ENCODE results near the gene KIF13A.
"Not testable (repeated sequence)": the region's sequence is repeated elsewhere in the genome, so short reads cannot be mapped to it uniquely, and the experiment has no call there.

The KIF13A gene

GRCh38 chr6:17768881-17769280, 218.6 kb downstream of the KIF13A start:
- Histone ChIP-seq H3K36me3 (ENCODE audit: control insufficient read depth, insufficient read depth, low read length) (peaks cover 10% of the 10 kb centered on the region; the same call in 1 of the 2 replicates), H3K4me1 (ENCODE audit: control insufficient read depth, insufficient read depth, low read length) (no peaks in the 10 kb centered on the region), H3K27ac (ENCODE audit: low read length) (no peak overlapping the region), H3K4me3 (ENCODE audit: low read length) (no peak overlapping the region), H3K9me3 (ENCODE audit: control insufficient read depth, insufficient read depth, low read length) (no peaks in the 10 kb centered on the region), H3K27me3 (ENCODE audit: control insufficient read depth, insufficient read depth, low read length) (no peaks in the 10 kb centered on the region)
- WGBS (ENCODE audit: insufficient coverage, insufficient read length), result no CpG with 5 or more reads among the region's 1 CpG
- no peak for DNase-seq (ENCODE audit: low read depth, low spot score)

DNA sequence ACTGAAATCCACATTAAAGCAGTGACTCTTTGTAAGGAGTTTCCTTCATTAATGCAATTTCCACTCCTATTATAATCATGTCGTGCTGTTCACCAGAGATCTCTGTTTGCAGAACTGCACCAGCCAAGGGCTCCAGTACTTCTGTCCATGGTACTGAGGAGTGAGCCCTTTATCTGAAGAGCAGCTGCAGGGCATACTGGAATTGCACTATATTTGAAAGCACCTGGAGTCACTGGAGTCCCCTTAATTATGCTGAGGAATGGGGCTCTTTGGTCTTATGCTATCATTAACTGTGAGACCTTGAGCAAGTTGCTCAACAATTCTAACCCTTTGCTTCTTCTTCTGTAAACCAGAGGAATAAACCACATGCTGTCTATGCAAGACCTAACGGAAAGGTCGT, 219.0 kb downstream of the KIF13A start:
- no peak overlapping the region for H3K27ac ChIP-seq (ENCODE audit: low read length)
- no peaks in the 10 kb centered on the region for H3K4me1 ChIP-seq (ENCODE audit: control insufficient read depth, insufficient read depth, low read length)
- DNase-seq (ENCODE audit: low read depth, low spot score), result no peak
- H3K36me3 ChIP-seq (ENCODE audit: control insufficient read depth, insufficient read depth, low read length), result peaks cover 11% of the 10 kb centered on the region; the same call in 1 of the 2 replicates
- no peak overlapping the region for H3K4me3 ChIP-seq (ENCODE audit: low read length)
- no peaks in the 10 kb centered on the region for H3K27me3 ChIP-seq (ENCODE audit: control insufficient read depth, insufficient read depth, low read length)
- no CpG with 5 or more reads among the region's 3 CpGs for WGBS (ENCODE audit: insufficient coverage, insufficient read length)
- no peaks in the 10 kb centered on the region for H3K9me3 ChIP-seq (ENCODE audit: control insufficient read depth, insufficient read depth, low read length)

DNA sequence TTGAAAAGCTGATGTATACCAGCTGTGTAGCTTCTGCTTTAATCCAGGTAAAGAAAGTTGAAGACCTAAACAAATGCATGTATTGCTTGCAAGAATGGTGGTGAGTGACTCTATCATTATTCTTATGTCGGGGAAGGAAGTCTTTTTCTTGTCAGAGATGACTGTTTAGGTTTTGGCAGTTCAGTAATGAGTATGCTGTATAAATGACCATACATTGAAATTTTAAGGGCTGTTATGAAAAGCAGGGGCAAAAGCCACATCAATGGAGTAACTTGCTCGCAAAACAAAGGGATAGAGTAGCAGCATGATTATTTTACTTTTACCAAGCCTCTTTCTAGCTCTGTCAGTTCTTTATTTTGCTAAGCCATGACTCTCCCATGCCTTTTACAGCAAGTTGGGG, 224.8 kb downstream of the KIF13A start:
- WGBS (ENCODE audit: insufficient coverage, insufficient read length), result no CpG with 5 or more reads among the region's 2 CpGs
- Histone ChIP-seq H3K27ac (ENCODE audit: low read length) (no peak overlapping the region), H3K4me1 (ENCODE audit: control insufficient read depth, insufficient read depth, low read length) (no peaks in the 10 kb centered on the region), H3K9me3 (ENCODE audit: control insufficient read depth, insufficient read depth, low read length) (no peaks in the 10 kb centered on the region), H3K4me3 (ENCODE audit: low read length) (no peak overlapping the region), H3K36me3 (ENCODE audit: control insufficient read depth, insufficient read depth, low read length) (0 out of 2 replicates have a peak, but pooled peaks cover 7% of the 10 kb centered on the region), H3K27me3 (ENCODE audit: control insufficient read depth, insufficient read depth, low read length) (no peaks in the 10 kb centered on the region)
- DNase-seq (ENCODE audit: low read depth, low spot score), result no peak

GRCh38 chr6:17758119-17758518, 229.3 kb downstream of the KIF13A start:
- Histone ChIP-seq H3K36me3 (ENCODE audit: control insufficient read depth, insufficient read depth, low read length) (no peaks in the 10 kb centered on the region), H3K4me1 (ENCODE audit: control insufficient read depth, insufficient read depth, low read length) (no peaks in the 10 kb centered on the region), H3K27me3 (ENCODE audit: control insufficient read depth, insufficient read depth, low read length) (no peaks in the 10 kb centered on the region), H3K27ac (ENCODE audit: low read length) (no peak overlapping the region), H3K9me3 (ENCODE audit: control insufficient read depth, insufficient read depth, low read length) (no peaks in the 10 kb centered on the region), H3K4me3 (ENCODE audit: low read length) (no peak overlapping the region)
- WGBS (ENCODE audit: insufficient coverage, insufficient read length), result no CpG with 5 or more reads among the region's 6 CpGs
- no peak for DNase-seq (ENCODE audit: low read depth, low spot score)

DNA sequence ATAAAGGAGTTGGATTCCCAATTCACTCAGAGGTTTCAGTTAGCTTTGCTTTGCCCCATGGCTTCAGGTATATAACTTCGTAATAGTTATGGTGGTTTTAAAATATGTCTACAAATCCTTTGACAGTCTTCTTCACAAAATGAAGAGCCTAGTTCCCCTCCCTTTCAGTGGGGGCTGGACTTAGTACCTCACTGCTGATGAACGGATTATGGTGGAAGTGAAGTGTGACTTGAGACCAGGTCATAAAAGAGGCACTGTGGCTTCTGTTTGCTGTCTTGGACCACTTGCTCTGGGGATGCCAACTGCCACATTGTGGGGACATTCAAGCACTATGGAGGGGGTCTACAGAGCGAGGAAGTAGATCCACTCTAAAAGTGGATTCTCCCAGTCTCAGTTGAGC, 233.2 kb downstream of the KIF13A start:
- Histone ChIP-seq H3K9me3 (ENCODE audit: control insufficient read depth, insufficient read depth, low read length) (no peaks in the 10 kb centered on the region), H3K4me1 (ENCODE audit: control insufficient read depth, insufficient read depth, low read length) (no peaks in the 10 kb centered on the region)

DNA sequence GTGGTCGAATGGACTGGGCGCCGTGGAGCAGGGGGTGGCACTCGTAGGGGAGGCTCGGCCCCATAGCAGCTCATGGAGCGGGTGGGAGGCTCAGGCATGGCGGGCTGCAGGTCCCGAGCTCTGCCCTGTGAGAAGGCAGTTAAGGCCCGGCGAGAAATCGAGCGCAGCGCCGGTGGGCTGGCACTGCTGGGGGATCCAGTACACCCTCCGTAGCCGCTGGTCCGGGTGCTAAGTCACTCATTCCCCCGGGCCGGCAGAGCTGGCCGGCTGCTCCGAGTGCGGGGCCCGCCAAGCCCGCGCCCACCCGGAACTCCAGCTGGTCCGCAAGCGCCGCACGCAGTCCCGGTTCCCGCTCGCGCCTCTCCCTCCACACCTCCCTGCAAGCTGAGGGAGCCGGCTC, 242.1 kb downstream of the KIF13A start:
- not testable (repeated sequence) for H3K27ac ChIP-seq (ENCODE audit: low read length); H3K36me3 ChIP-seq (ENCODE audit: control insufficient read depth, insufficient read depth, low read length); H3K4me1 ChIP-seq (ENCODE audit: control insufficient read depth, insufficient read depth, low read length); H3K27me3 ChIP-seq (ENCODE audit: control insufficient read depth, insufficient read depth, low read length); H3K4me3 ChIP-seq (ENCODE audit: low read length); DNase-seq (ENCODE audit: low read depth, low spot score); H3K9me3 ChIP-seq (ENCODE audit: control insufficient read depth, insufficient read depth, low read length)
- no CpG with 5 or more reads among the region's 35 CpGs for WGBS (ENCODE audit: insufficient coverage, insufficient read length)

More for the DNA sequence above, 233.2 kb downstream of the KIF13A start:
- Histone ChIP-seq H3K27ac (ENCODE audit: low read length) (no peak overlapping the region), H3K36me3 (ENCODE audit: control insufficient read depth, insufficient read depth, low read length) (no peaks in the 10 kb centered on the region), H3K27me3 (ENCODE audit: control insufficient read depth, insufficient read depth, low read length) (no peaks in the 10 kb centered on the region), H3K4me3 (ENCODE audit: low read length) (no peak overlapping the region)
- no peak for DNase-seq (ENCODE audit: low read depth, low spot score)
- no CpG with 5 or more reads among the region's 3 CpGs for WGBS (ENCODE audit: insufficient coverage, insufficient read length)

DNA sequence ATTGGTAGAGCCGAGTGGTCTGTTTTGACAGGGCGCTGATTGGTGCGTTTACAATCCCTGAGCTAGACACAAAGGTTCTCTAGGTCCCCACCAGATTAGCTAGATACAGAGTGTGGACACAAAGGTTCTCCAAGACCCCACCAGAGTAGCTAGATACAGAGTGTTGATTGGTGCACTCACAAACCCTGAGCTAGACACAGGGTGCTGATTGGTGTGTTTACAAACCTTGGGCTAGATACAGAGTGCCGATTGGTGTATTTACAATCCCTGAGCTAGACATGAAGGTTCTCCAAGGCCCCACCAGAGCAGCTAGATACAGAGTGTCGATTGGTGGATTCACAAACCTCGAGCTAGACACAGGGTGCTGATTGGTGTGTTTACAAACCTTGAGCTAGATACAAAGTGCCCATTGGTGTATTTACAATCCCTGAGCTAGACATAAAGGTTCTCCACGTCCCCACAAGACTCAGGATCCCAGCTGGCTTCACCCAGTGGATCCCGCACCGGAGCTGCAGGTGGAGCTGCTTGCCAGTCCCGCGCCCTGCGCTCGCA, 242.6 kb downstream of the KIF13A start:
- not testable (repeated sequence) for DNase-seq (ENCODE audit: low read depth, low spot score); H3K4me1 ChIP-seq (ENCODE audit: control insufficient read depth, insufficient read depth, low read length); H3K9me3 ChIP-seq (ENCODE audit: control insufficient read depth, insufficient read depth, low read length); H3K27me3 ChIP-seq (ENCODE audit: control insufficient read depth, insufficient read depth, low read length); H3K4me3 ChIP-seq (ENCODE audit: low read length); H3K27ac ChIP-seq (ENCODE audit: low read length); H3K36me3 ChIP-seq (ENCODE audit: control insufficient read depth, insufficient read depth, low read length)
- no CpG with 5 or more reads among the region's 13 CpGs for WGBS (ENCODE audit: insufficient coverage, insufficient read length)

DNA sequence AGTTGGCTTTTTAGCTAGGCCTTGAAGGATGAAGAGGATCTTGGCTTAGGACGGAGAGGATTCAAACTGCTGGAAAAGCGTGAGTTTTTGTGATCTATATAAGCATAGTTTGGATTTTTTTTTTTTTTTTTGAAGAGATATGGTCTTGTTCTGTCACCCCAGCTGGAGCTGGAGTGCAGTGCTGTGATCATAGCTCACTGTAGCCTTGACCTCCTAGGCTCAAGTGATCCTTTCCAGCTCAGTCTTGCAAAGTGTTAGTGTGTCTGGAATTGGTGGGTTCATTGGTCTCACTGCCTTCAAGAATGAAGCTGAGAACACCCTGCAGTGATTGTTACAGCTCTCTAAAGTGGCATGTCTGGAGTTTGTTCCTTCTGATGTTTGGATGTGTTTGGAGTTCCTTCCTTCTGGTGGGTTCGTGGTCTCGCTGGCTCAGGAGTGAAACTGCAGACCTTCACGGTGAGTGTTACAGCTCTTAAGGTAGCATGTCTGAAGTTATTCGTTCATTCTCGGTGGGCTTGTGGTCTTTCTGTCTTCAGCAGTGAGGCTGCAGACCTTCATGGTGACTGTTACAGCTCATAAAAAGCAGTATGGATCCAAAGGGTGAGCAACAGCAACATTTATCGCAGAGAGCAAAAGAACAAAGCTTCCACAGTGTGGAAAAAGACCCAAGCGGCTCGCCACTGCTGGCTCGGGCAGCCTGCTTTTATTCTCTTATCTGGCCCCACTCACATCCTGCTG, 243.2 kb downstream of the KIF13A start:
- 0 out of 2 replicates have a peak, but pooled peaks cover 1% of the 10 kb centered on the region for H3K4me1 ChIP-seq (ENCODE audit: control insufficient read depth, insufficient read depth, low read length)
- no peaks in the 10 kb centered on the region for H3K9me3 ChIP-seq (ENCODE audit: control insufficient read depth, insufficient read depth, low read length)
- no peak overlapping the region for H3K4me3 ChIP-seq (ENCODE audit: low read length)
- H3K27me3 ChIP-seq (ENCODE audit: control insufficient read depth, insufficient read depth, low read length), result no peaks in the 10 kb centered on the region
- no CpG with 5 or more reads among the region's 11 CpGs for WGBS (ENCODE audit: insufficient coverage, insufficient read length)
- H3K36me3 ChIP-seq (ENCODE audit: control insufficient read depth, insufficient read depth, low read length), result no peaks in the 10 kb centered on the region
- H3K27ac ChIP-seq (ENCODE audit: low read length), result no peak overlapping the region
- no peak for DNase-seq (ENCODE audit: low read depth, low spot score)

- Histone ChIP-seq H3K4me3 (ENCODE audit: low read length) (no peak overlapping the region), H3K9me3 (ENCODE audit: control insufficient read depth, insufficient read depth, low read length) (no peaks in the 10 kb centered on the region), H3K27me3 (ENCODE audit: control insufficient read depth, insufficient read depth, low read length) (no peaks in the 10 kb centered on the region), H3K4me1 (ENCODE audit: control insufficient read depth, insufficient read depth, low read length) (0 out of 2 replicates have a peak, but pooled peaks cover 1% of the 10 kb centered on the region), H3K36me3 (ENCODE audit: control insufficient read depth, insufficient read depth, low read length) (no peaks in the 10 kb centered on the region), H3K27ac (ENCODE audit: low read length) (no peak overlapping the region)
- no CpG with 5 or more reads among the region's 8 CpGs for WGBS (ENCODE audit: insufficient coverage, insufficient read length)
- no peak for DNase-seq (ENCODE audit: low read depth, low spot score)
Measured at GRCh38 chr6:17741507-17741906, 245.9 kb downstream of the KIF13A start.

DNA sequence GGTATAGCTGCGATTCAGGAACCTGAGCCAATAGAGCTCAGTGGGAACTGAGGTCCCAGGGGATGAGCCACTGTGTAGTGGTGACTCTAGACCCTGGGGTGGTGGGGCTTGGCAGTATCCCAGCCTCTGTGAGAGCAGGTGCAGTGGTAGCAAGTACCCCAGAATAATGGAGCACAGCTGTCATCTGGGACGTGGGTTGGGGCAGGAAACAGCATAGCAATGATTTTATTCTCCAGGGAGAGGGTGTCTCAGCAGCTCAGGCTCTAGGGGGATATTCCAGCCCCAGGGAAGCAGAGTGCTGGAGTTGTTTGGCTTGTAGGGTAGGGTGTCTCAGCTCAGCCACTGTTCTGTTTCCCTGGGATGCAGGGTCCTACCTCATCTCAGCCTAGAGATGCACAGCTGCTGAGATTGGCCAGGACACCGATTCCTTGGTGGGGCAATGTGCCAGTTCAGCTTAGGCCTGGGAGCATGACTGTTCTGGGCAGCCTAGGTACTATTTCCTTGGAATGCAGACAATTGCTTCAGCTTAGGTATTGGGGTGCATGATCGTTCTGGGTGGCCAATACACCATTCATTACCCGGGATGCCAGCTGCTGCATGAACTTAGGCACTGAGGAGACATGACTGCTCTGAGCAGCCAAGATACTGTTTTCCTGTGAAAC, 246.7 kb downstream of the KIF13A start:
- no CpG with 5 or more reads among the region's 5 CpGs for WGBS (ENCODE audit: insufficient coverage, insufficient read length)
- DNase-seq (ENCODE audit: low read depth, low spot score), result no peak
- no peaks in the 10 kb centered on the region for H3K27me3 ChIP-seq (ENCODE audit: control insufficient read depth, insufficient read depth, low read length)

More for the DNA sequence above, 246.7 kb downstream of the KIF13A start:
- Histone ChIP-seq H3K4me3 (ENCODE audit: low read length) (no peak overlapping the region), H3K27ac (ENCODE audit: low read length) (no peak overlapping the region), H3K4me1 (ENCODE audit: control insufficient read depth, insufficient read depth, low read length) (0 out of 2 replicates have a peak, but pooled peaks cover 1% of the 10 kb centered on the region), H3K9me3 (ENCODE audit: control insufficient read depth, insufficient read depth, low read length) (no peaks in the 10 kb centered on the region), H3K36me3 (ENCODE audit: control insufficient read depth, insufficient read depth, low read length) (no peaks in the 10 kb centered on the region)

Data from iPS DF 6.9 (cell line).